HepG2 (cell line): ENCODE data around the gene DGKB. TPM values are rescaled to one million over a fixed set of nuclear protein-coding genes. Genes with fewer than 3 reads are reported as not detected.

Source experiments
- ATAC-seq: fragments of 200-7000 bp; cut with Tn5 transposase; 3 replicates; pipeline ENCODE4 v1.9.1; 2020; ENCODE audit warnings: mild to moderate bottlenecking, moderate library complexity
- BruUV-seq: library from RNA; stranded (reverse); fragments of 400-500 nt; replicated peaks from 2 replicates; lab custom pipeline; 2021; lab: Mats Ljungman, UMichigan
- CTCF ChIA-PET: fragments of 300-600 bp; formaldehyde crosslinking; extraction: SDS; loops from one replicate; lab custom pipeline; 2021; ENCODE audit warnings: low total read pairs, inconsistent platforms, low intra/inter-chr PET ratio; lab: Yijun Ruan, JAX
- POLR2A ChIA-PET: fragments of 350-600 bp; sonication (Branson Sonifier 250); formaldehyde crosslinking; loops from one replicate; lab custom pipeline; 2020; ENCODE audit warnings: antibody characterized with exemption, inconsistent platforms; lab: Yijun Ruan, JAX
- DNase-seq: peaks from one replicate; pipeline ENCODE4 v3.0.0-alpha.2; 2015; ENCODE audit warnings: low spot score
- FAIRE-seq: peaks from 3 replicates; lab custom pipeline; 2011; peaks lifted over from hg19 to GRCh38; lab: Jason Lieb, UNC
- H2AFZ ChIP-seq: one replicate; pipeline ENCODE4 v1.6.1; 2011; ENCODE audit warnings: low read length, inconsistent platforms
- H3K27ac ChIP-seq: fragments of 300-600 bp; 3 replicates; pipeline ENCODE4 v1.8.0; 2011; ENCODE audit warnings: mixed run types, mild to moderate bottlenecking, mixed read lengths, low read length, inconsistent platforms; ENCODE audit not compliant: insufficient read depth; ENCODE audit errors: extremely low read length
- H3K27me3 ChIP-seq, 2 experiments: fragments of 200-600 bp in 1 of 2; 2 replicates in 1 of 2; 3 replicates in 1 of 2; pipeline versions ENCODE4 v1.6.0 to v1.8.0; 2011; ENCODE audit warnings: low read length in 2 of 2, mild to moderate bottlenecking in 2 of 2, moderate library complexity in 2 of 2, inconsistent platforms in 1 of 2; ENCODE audit not compliant: insufficient read depth in 2 of 2, control insufficient read depth in 1 of 2
- H3K36me3 ChIP-seq, 2 experiments: fragments of 200-600 bp in 1 of 2; replicated peaks in 1 of 2; 2 replicates in 1 of 2; 3 replicates in 1 of 2; pipeline versions ENCODE4 v1.5.1 to v1.8.0; 2011; ENCODE audit warnings: low read length in 2 of 2, inconsistent platforms in 1 of 2; ENCODE audit not compliant: insufficient read depth in 2 of 2, control insufficient read depth in 1 of 2
- H3K4me1 ChIP-seq: 2 replicates; pipeline ENCODE4 v1.5.1; 2012; ENCODE audit warnings: low read length, inconsistent platforms; ENCODE audit not compliant: insufficient read depth
- H3K4me2 ChIP-seq: 2 replicates; pipeline ENCODE4 v1.6.0; 2011; ENCODE audit warnings: low read depth, low read length, inconsistent platforms
- H3K4me3 ChIP-seq, 3 experiments: fragments of 200-600 bp in 1 of 3; sonication (generic), shearing (Covaris generic) in 1 of 3; replicated peaks in 1 of 3; 2 replicates each; pipeline ENCODE4 v1.5.1; 2011 to 2016; ENCODE audit warnings: low read length in 3 of 3, inconsistent platforms in 2 of 3, low read depth in 2 of 3, mild to moderate bottlenecking in 2 of 3, control low read depth in 1 of 3, mixed read lengths in 1 of 3; ENCODE audit not compliant: insufficient read depth in 1 of 3
- H3K79me2 ChIP-seq: one replicate; pipeline ENCODE4 v1.6.1; 2011; ENCODE audit warnings: low read length, inconsistent platforms; ENCODE audit not compliant: insufficient read depth
- H3K9ac ChIP-seq: 2 replicates; pipeline ENCODE4 v1.6.0; 2011; ENCODE audit warnings: mild to moderate bottlenecking, low read depth, low read length, inconsistent platforms; ENCODE audit not compliant: insufficient read depth
- H3K9me3 ChIP-seq: 2 replicates; pipeline ENCODE4 v1.5.1; 2012; ENCODE audit warnings: mild to moderate bottlenecking, low read length
- H4K20me1 ChIP-seq: 2 replicates; pipeline ENCODE4 v1.6.0; 2011; ENCODE audit warnings: inconsistent platforms, mild to moderate bottlenecking, low read length, moderate library complexity; ENCODE audit not compliant: insufficient read depth
- ATRX ChIP-seq: sonication (generic); formaldehyde crosslinking; IDR thresholded peaks from 2 replicates; pipeline ENCODE4 v1.4.0; 2020; ENCODE audit warnings: missing genetic modification reagents, borderline replicate concordance
- FOSL2 ChIP-seq: sonication (generic); formaldehyde crosslinking; IDR thresholded peaks from 2 replicates; pipeline ENCODE4 v1.4.0; 2020; ENCODE audit warnings: missing genetic modification reagents
- GATA4 ChIP-seq: sonication (generic); IDR thresholded peaks from 2 replicates; pipeline ENCODE4 v1.6.1; 2016; ENCODE audit warnings: antibody characterized with exemption, low read depth, borderline replicate concordance
- HIC2 ChIP-seq: sonication (generic); formaldehyde crosslinking; IDR thresholded peaks from 2 replicates; pipeline ENCODE4 v1.9.0; 2022; ENCODE audit warnings: low read depth, missing genetic modification reagents
- PCBP2 ChIP-seq: fragments of 200-400 bp; formaldehyde crosslinking; optimal IDR thresholded peaks from 2 replicates; pipeline ENCODE3; 2018; ENCODE audit warnings: low read length, low read depth; ENCODE audit not compliant: poor library complexity, severe bottlenecking
- PITX1 ChIP-seq: sonication (generic); formaldehyde crosslinking; IDR thresholded peaks from 2 replicates; pipeline ENCODE4 v1.5.1; 2020; ENCODE audit warnings: mild to moderate bottlenecking, missing genetic modification reagents
- POLR2AphosphoS2 ChIP-seq: IDR thresholded peaks from 2 replicates; pipeline ENCODE4 v1.6.1; 2011; ENCODE audit warnings: low read depth, low read length, improper control_type of control experiment
- RERE ChIP-seq: IDR thresholded peaks from 2 replicates; pipeline ENCODE4 v1.6.1; 2016; ENCODE audit warnings: low read depth, missing genetic modification reagents, missing compliant biosample characterization
- SCMH1 ChIP-seq: sonication (generic); formaldehyde crosslinking; IDR thresholded peaks from 2 replicates; pipeline ENCODE4 v1.9.0; 2021; ENCODE audit warnings: missing genetic modification reagents, mild to moderate bottlenecking, borderline replicate concordance
- SP2 ChIP-seq: sonication (generic); formaldehyde crosslinking; IDR thresholded peaks from 2 replicates; pipeline ENCODE4 v1.5.1; 2020; ENCODE audit warnings: mild to moderate bottlenecking, missing genetic modification reagents
- SSRP1 ChIP-seq: IDR thresholded peaks from 2 replicates; pipeline ENCODE4 v1.6.1; 2016; ENCODE audit warnings: control low read depth
- ZNF230 ChIP-seq: sonication (generic); formaldehyde crosslinking; IDR thresholded peaks from 2 replicates; pipeline ENCODE4 v1.4.0; 2020; ENCODE audit warnings: mild to moderate bottlenecking, missing genetic modification reagents
- ZNF678 ChIP-seq: sonication (generic); formaldehyde crosslinking; IDR thresholded peaks from 2 replicates; pipeline ENCODE4 v1.4.0; 2020; ENCODE audit warnings: mild to moderate bottlenecking, missing genetic modification reagents
- ZNF737 ChIP-seq: sonication (generic); formaldehyde crosslinking; IDR thresholded peaks from 2 replicates; pipeline ENCODE4 v1.5.0; 2020; ENCODE audit warnings: missing genetic modification reagents, mild to moderate bottlenecking, borderline replicate concordance
- ZNF780A ChIP-seq: sonication (generic); formaldehyde crosslinking; IDR thresholded peaks from 2 replicates; pipeline ENCODE4 v1.8.0; 2022; ENCODE audit warnings: mild to moderate bottlenecking, missing genetic modification reagents, moderate library complexity
- ZUFSP ChIP-seq: sonication (generic); formaldehyde crosslinking; IDR thresholded peaks from 2 replicates; pipeline ENCODE4 v1.9.0; 2021; ENCODE audit warnings: missing genetic modification reagents, mild to moderate bottlenecking, borderline replicate concordance
- WGBS: methylation state at CpG from one replicate; pipeline ENCODE4 v1.1.6; 2017; ENCODE audit warnings: low lambda C conversion rate; 5-methylcytosine and 5-hydroxymethylcytosine counted together
- in situ Hi-C: cut with HindIII; loops from 2 replicates; pipeline ENCODE4 v1.10.0; 2017; ENCODE audit warnings: low pct_unique_long_range_greater_than_20kb; ENCODE audit not compliant: extremely low pct_ligation_motif_present
- intact Hi-C: fragments of 100-400 bp; cut with micrococcal nuclease; formaldehyde crosslinking; loops from one replicate; pipeline ENCODE4 v1.10.0; 2022; ENCODE audit not compliant: unreplicated experiment
- polyA plus RNA-seq, 8 experiments: library from polyadenylated mRNA; depleted of rRNA in 3 of 8; stranded (reverse) in 7 of 8; unstranded in 1 of 8; fragments of >200 nt; fragmentation: Illumina TruSeq in 4 of 8; extraction: Trizol in 4 of 8; gene quantifications; 2 replicates each; pipeline versions ENCODE4 v1.2.1 to v1.2.3, GENCODE V29; 2011 to 2016; ENCODE audit warnings: low read depth in 4 of 8, missing spikeins in 1 of 8, mixed read lengths in 1 of 8; ENCODE audit not compliant: insufficient read depth in 1 of 8
- total RNA-seq, 5 experiments: library from RNA; depleted of rRNA; stranded (reverse); fragments of >200 nt; fragmentation: Illumina TruSeq; extraction: Trizol; gene quantifications; 2 replicates each; pipeline ENCODE4 v1.2.3, GENCODE V29; 2016; ENCODE audit warnings: low read depth in 1 of 5

Gene DGKB
- total and polyA plus RNA-seq, 2 of the 13 experiments (the other 11 are each of a cell fraction or from before 2014, with no cell fraction given): not detected

DNA sequence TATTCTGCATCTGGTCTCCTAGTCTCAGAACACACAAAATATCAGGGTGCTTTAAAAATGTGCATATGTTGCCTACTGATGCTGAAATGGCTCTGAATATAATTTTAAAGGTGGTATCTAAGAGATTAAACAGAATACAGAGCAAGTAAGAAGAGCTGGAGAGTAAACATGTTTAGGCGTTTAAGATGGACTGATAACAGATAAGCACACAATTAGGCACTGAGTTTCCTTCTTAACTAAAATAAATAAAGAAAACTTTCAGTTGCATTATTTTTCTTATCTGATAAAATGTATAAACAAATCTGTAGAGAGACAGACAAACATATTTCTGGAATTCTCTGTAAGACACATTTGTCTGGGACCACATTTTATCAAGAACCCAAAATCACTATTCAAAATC lies 35.6 kb upstream of the DGKB start (continued):
- TF ChIP-seq SP2 (CRISPR knock-in tag): no peak
- no peak for TF ChIP-seq PCBP2
- no peak for TF ChIP-seq POLR2AphosphoS2
- no peak for TF ChIP-seq PITX1
- TF ChIP-seq FOSL2 (CRISPR knock-in tag): no peak
- TF ChIP-seq GATA4: no peak
- no peak for TF ChIP-seq ZNF678
- TF ChIP-seq ZNF780A (CRISPR knock-in tag): no peak

DNA sequence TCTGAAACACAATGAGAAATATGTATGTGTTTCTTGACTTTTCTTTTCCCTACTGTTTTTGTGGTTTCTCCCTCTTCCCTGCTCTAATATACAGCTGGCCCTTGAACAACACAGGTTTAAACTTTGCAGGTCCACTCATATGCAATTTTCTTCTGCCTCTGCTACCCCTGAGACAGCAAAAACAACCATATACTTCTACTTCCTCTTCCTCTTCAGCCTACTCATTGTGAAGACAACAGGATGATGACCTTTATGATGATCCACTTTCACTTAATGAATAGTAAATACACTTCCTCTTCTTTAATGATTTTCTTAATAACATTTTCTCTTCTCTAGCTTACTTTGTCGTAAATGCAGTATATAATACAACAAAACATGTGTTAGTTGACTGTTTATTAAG lies 35.0 kb upstream of the DGKB start:
- Histone ChIP-seq H3K79me2 (no peaks in the 10 kb centered on the region), H4K20me1 (no peaks in the 10 kb centered on the region), H3K27me3 (no peaks in the 10 kb centered on the region), H3K27ac (no peak overlapping the region), H3K36me3 (no peaks in the 10 kb centered on the region), H3K4me3 (no peak overlapping the region), H3K9me3 (no peaks in the 10 kb centered on the region), H3K4me1 (no peaks in the 10 kb centered on the region), H2AFZ (no peak overlapping the region), H3K4me2 (no peak overlapping the region), H3K9ac (no peak overlapping the region)
- ChIA-PET POLR2A (no interaction called here), CTCF (no interaction called here)
- ATAC-seq (no peak), DNase-seq (no peak), FAIRE-seq (no peak)
- 4% methylated on average over 1 of the region's 1 CpG for WGBS
- no TSS peak for BruUV-seq
- in situ Hi-C loops: no loop called here
- intact Hi-C loops: no loop called here
- TF ChIP-seq SSRP1 (CRISPR knock-in tag) (no peak), SCMH1 (CRISPR knock-in tag) (no peak), RERE (no peak), HIC2 (CRISPR knock-in tag) (no peak), ATRX (no peak), ZNF737 (CRISPR knock-in tag) (no peak), ZUFSP (CRISPR knock-in tag) (no peak), ZNF230 (CRISPR knock-in tag) (no peak)
